ENCODE measurements around the gene KRTDAP. TPM values are rescaled to one million over a fixed set of nuclear protein-coding genes. Genes with fewer than 3 reads are reported as not detected.
A peak's percentile ranks its signal among the peaks of the same experiment; 100 is the strongest.

The KRTDAP gene
- total and polyA plus RNA-seq, 10 of the 15 experiments (the other 5 are each of a cell fraction or from before 2014, with no cell fraction given), result 0.23 TPM; not detected in 9

GRCh38 chr19:35495107-35496064 is 5.1 kb upstream of the KRTDAP start:
- ChIA-PET SMC1A (ENCODE audit: uncharacterized antibody, unreplicated experiment) (interaction anchor here (0.6 to 4.2 kb wide), 33 partner anchors 10 to 253 kb away, joined by 3 to 44 read pairs (median 4); no protein-coding TSS in a partner anchor), CTCF (interaction anchor here (0.6 to 7.2 kb wide), 55 partner anchors 9 to 354 kb away, joined by 3 to 111 read pairs (median 4); partner anchors contain the start of genes FFAR1, FFAR2 and USF2), POLR2A (interaction anchor here (0.6 to 1.5 kb wide), 8 partner anchors 9 to 165 kb away, joined by 4 to 11 read pairs (median 7); partner anchors contain the start of gene FFAR1), RAD21 (ENCODE audit: unreplicated experiment) (interaction anchor here (0.6 to 2.5 kb wide), 32 partner anchors 9 to 354 kb away, joined by 3 to 41 read pairs (median 6); partner anchors contain the start of genes FFAR1 and FXYD7)
- intact Hi-C loops (cut with micrococcal nuclease; ENCODE audit: unreplicated experiment), result loop anchor here (1.0 to 10.0 kb wide), 3 partner anchors 27 to 231 kb away; partner anchors contain the start of gene USF2
- Histone ChIP-seq H3K36me3 (ENCODE audit: control insufficient read depth in 2 of 2, insufficient read depth in 2 of 2, low read length in 1 of 2) (no peaks in the 10 kb centered on the region), H4K20me1 (ENCODE audit: control insufficient read depth, insufficient read depth) (no peaks in the 10 kb centered on the region), H3K27ac (ENCODE audit: control insufficient read depth, insufficient read depth) (no peak overlapping the region), H3K9me3 (replicated peaks; ENCODE audit: control insufficient read depth, insufficient read depth, low read length) (no peaks in the 10 kb centered on the region), H3K9ac (ENCODE audit: control insufficient read depth, insufficient read depth, low read length) (no peak overlapping the region), H2AFZ (ENCODE audit: control insufficient read depth, low read depth, low read length) (peak overlapping the region; percentile 61), H3K4me1 (ENCODE audit: control insufficient read depth, insufficient read depth, low read length) (peaks cover 9% of the 10 kb centered on the region), H3K4me2 (ENCODE audit: control insufficient read depth, insufficient read depth) (peak overlapping the region; percentile 66), H3K27me3 (replicated peaks in 1 of 2; ENCODE audit: control insufficient read depth in 2 of 2, insufficient read depth in 2 of 2, low read length in 1 of 2) (peaks cover 0 to 2% of the 10 kb centered on the region in 2 experiments; a peak in 1 of 4 replicates), H3K4me3 (no peak overlapping the region), H3K79me2 (ENCODE audit: control insufficient read depth, insufficient read depth, low read length) (no peaks in the 10 kb centered on the region)
- DNase-seq (ENCODE audit: low read depth, low spot score), result no peak
- in situ Hi-C loops (cut with MboI), result no loop called here
- BruUV-seq (replicated peaks), result no TSS peak
- ATAC-seq, result peak; percentile 98
- WGBS (ENCODE audit: insufficient coverage, insufficient replicate concordance, low lambda C conversion rate, missing lambda C conversion rate), result 9% methylated on average over 28 of the region's 30 CpGs
- peak; percentile 92 for FAIRE-seq
- TF ChIP-seq MTA2 (IDR thresholded peaks at IDR 0.05; ENCODE audit: low read depth) (0 out of 2 replicates have a peak, but pooled peaks have one; percentile 29), ATF3 (IDR thresholded peaks at IDR 0.05; ENCODE audit: borderline replicate concordance, extremely low read depth, low read depth, low read length) (no peak), EGR1 (IDR thresholded peaks at IDR 0.05; ENCODE audit: borderline replicate concordance in 1 of 2, low read depth in 2 of 2, low read length in 2 of 2) (peak in 1 of 2 experiments; percentile 93; a peak in 2 of 3 replicates), IRF4 (IDR thresholded peaks at IDR 0.05; ENCODE audit: low read depth, low read length) (peak; percentile 60; the same call in 1 of the 2 replicates), BACH1 (IDR thresholded peaks at IDR 0.05; ENCODE audit: borderline replicate concordance) (0 out of 2 replicates have a peak, but pooled peaks have one; percentile 30), BCLAF1 (IDR thresholded peaks at IDR 0.05) (no peak), NBN (IDR thresholded peaks at IDR 0.05) (peak; percentile 54; the same call in 1 of the 2 replicates), CBX5 (IDR thresholded peaks at IDR 0.05; ENCODE audit: low read depth) (no peak), TCF12 (IDR thresholded peaks at IDR 0.05; ENCODE audit: low read depth, low read length) (peak; percentile 53; the same call in 1 of the 2 replicates), IKZF1 (conservative IDR thresholded peaks at IDR 0.05) (peak; percentile 84), ZNF687 (IDR thresholded peaks at IDR 0.05) (0 out of 2 replicates have a peak, but pooled peaks have one; percentile 21)

All from GM12878 (cell line).